Measurements from ENCODE around the gene AMMECR1. TPM values are rescaled to one million over a fixed set of nuclear protein-coding genes. Genes with fewer than 3 reads are reported as not detected.
"Not testable (repeated sequence)": the region's sequence is repeated elsewhere in the genome, so short reads cannot be mapped to it uniquely, and the experiment has no call there.

AMMECR1 gene
- 17.1 TPM for total RNA-seq (ENCODE audit: insufficient read depth, low replicate concordance)

GRCh38 chrX:110317820-110318663 is at the start of gene AMMECR1:
Gene AMMECR1, minus strand, starts transcription at chrX:110318085. Its CDS starts 14 bp downstream, at chrX:110318071.
- DNase-seq (ENCODE audit: low spot score) = peak; percentile 83

- no peak for DNase-seq (ENCODE audit: low spot score)
Observed at GRCh38 chrX:110363244-110363643, 45.4 kb upstream of the AMMECR1 start.

GRCh38 chrX:110359273-110359672 is 41.4 kb upstream of the AMMECR1 start:
- DNase-seq (ENCODE audit: low spot score) = no peak

GRCh38 chrX:110358548-110358947 is 40.7 kb upstream of the AMMECR1 start, which contains the start of gene RTL9:
Gene RTL9, plus strand, starts transcription at chrX:110358848. Its CDS starts 91,770 bp downstream, at chrX:110450618.
- no peak for DNase-seq (ENCODE audit: low spot score)

DNA sequence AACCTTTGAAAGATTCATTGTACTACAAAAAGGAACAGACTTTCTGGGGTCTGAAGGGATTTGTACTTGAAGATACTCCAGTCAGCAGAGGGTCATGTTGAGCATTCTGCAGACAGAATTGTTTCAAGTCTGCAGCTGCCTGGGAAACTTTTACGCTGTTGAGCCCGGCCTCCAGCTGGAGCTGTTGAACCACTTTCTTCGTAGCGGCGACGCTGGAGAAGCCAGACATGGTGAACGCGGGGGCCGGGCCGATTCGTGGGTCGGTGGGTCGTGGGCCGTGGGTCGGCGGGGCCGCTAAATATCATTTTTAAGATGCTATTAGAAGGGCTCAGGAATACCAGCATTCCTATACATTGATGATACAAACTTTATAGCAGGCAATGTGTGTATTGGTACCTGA is 28.8 kb upstream of the AMMECR1 start:
- DNase-seq (ENCODE audit: low spot score) = peak; percentile 6

- DNase-seq (ENCODE audit: low spot score) = no peak
Observed at GRCh38 chrX:110341189-110342035, 23.5 kb upstream of the AMMECR1 start.

- no peak for DNase-seq (ENCODE audit: low spot score)
Observed at GRCh38 chrX:110338935-110339334, 21.1 kb upstream of the AMMECR1 start.

DNA sequence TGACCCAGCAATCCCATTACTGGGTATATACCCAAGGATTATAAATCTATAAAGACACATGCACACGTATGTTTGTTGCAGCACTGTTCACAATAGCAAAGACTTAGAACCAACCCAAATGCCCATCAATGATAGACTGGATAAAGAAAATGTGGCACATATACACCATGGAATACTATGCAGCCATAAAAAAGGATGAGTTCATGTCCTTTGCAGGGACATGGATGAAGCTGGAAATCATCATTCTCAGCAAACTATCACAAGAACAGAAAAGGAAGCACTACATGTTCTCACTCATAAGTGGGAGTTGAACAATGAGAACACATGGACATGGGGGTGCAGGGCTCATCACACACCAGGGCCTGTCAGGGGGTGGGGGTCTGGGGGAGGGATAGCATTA is 15.6 kb upstream of the AMMECR1 start:
- DNase-seq (ENCODE audit: low spot score) = not testable (repeated sequence)

GRCh38 chrX:110331444-110332030 is 13.7 kb upstream of the AMMECR1 start:
- no peak for DNase-seq (ENCODE audit: low spot score)

DNA sequence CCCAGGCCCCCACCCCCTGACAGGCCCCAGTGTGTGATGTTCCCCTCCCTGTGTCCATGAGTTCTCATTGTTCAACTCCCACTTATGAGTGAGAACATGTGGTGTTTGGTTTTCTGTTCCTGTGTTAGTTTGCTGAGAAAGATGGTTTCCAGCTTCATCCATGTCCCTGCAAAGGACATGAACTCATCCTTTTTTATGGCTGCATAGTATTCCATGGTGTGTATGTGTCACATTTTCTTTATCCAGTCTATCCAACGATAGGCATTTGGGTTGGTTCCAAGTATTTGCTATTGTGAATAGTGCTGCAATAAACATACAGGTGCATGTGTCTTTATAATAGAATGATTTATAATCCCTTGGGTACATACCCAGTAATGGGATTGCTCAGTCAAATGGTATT is 10.7 kb upstream of the AMMECR1 start:
- not testable (repeated sequence) for DNase-seq (ENCODE audit: low spot score)

GRCh38 chrX:110327336-110327735 is 9.5 kb upstream of the AMMECR1 start:
- DNase-seq (ENCODE audit: low spot score) = no peak

DNA sequence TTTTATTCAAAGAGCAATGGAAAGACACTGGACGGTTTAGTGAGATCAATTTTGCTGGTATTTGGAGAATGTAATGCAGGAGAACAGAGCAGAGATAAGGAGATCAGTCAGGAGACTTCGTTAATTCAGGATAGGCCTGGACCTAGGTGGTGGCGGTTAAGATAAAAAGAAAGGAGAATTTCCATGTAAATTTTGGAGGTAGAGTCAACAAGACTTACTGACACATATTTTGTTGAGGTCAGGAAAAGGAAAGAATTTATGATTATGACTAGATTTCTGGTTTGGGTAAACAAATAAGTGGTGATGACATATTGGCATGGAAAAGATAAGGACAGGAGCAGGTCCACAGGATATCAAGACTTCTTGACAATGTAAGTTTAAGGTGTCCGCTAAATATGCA is 8.8 kb upstream of the AMMECR1 start:
- DNase-seq (ENCODE audit: low spot score) = no peak

GRCh38 chrX:110322603-110323002 is 4.7 kb upstream of the AMMECR1 start:
- no peak for DNase-seq (ENCODE audit: low spot score)

- DNase-seq (ENCODE audit: low spot score) = no peak
Observed at GRCh38 chrX:110321670-110322069, 3.8 kb upstream of the AMMECR1 start.

DNA sequence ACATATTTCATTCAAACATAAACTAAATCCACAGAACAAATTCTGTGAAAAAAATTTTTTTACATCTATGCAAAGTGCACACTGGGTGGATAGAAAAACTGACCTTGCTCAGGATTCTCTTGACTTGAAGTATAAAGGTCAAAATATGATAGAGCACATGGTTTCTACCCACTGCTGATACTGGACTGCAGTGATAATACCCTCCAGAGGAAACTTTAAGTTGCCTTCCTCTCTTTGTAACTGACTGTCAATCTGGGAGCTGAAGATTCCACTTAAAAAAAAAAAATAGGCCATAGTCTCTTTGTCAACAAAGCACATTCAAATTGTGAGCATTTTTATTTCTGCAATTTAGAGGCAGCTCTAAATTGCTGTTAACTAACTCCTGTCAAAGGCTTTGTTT is 3.2 kb upstream of the AMMECR1 start:
- no peak for DNase-seq (ENCODE audit: low spot score)

DNA sequence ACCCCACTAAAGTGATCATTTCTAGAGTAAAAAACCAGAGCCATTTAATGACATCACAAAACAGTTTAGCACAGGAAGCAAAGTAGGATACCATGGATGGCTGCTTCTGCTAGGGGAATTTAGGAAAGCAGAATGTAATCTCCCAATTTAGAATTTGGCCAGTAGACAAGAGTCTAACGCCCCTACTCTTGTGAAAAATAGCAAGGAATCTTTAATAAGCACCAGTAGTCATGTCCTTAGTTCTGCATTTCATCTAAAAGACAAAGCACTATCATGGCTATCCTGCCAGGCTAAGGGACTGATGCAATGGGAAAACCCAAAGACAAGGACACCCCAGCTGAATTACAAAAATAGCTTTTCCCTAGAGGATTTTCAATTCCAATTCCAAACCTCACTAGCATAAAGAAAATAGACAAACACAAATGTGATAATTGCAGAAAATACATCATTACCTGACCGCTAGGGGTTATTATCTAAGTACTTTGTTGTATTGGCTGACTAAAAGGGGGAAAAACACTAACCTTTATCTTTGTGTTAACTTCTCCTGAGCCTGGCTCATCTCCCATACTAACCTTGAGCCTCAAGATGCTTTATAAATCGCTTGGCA is 2.6 kb upstream of the AMMECR1 start:
- no peak for DNase-seq (ENCODE audit: low spot score)

DNA sequence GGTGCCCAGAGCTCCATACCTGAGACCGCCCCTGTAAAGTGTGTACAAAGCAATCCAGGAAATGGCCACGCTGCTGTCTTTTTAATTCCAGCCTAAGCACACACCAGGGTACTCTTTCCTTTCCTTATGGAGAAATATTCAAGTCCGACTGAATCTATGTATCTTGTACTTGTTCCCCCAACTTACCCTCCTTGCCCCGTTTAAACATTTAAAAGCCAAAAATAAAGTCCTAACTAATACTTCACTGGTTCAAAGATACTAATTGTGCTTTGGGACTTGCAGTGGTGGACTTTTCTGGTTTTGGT is 731 bp upstream of the AMMECR1 start:
- no peak for DNase-seq (ENCODE audit: low spot score)

DNA sequence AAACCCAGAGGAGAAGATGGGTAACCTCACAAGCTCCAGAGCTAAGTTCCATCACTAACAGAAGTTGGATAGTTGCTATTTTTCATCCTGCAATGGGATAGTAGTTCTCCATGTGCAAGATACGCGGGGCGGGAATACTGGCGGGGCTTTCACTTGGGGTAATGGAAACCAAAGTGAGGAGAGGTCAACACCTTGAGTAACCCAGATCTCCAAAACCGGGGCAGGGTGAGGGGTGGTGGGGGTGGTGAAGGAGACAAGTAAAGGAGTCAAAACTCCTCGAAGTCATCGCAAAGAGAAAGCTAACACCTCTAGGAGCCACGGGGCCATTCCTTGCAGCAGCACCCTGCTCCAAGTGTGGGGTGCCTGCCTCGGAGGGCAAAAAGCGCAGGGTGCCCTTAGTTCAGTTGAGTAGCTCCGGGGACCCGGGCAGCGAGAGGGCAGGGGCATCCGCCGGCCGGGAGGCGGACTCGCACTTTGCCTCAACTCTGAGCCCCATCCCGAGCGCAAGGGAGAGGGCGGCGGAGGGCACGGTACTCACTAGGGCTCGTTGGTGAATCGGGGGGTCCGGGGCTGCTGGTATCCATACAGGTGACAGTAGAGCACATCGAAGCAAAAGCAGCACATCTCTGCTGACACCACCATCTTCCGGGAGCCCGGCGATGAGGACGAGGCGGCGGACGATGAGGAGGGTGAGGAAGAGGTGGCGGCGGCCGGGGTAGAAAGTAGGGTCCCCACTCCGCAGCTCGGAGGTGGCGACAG is 645 bp downstream of the AMMECR1 start:
- DNase-seq (ENCODE audit: low spot score) = peak; percentile 13

DNA sequence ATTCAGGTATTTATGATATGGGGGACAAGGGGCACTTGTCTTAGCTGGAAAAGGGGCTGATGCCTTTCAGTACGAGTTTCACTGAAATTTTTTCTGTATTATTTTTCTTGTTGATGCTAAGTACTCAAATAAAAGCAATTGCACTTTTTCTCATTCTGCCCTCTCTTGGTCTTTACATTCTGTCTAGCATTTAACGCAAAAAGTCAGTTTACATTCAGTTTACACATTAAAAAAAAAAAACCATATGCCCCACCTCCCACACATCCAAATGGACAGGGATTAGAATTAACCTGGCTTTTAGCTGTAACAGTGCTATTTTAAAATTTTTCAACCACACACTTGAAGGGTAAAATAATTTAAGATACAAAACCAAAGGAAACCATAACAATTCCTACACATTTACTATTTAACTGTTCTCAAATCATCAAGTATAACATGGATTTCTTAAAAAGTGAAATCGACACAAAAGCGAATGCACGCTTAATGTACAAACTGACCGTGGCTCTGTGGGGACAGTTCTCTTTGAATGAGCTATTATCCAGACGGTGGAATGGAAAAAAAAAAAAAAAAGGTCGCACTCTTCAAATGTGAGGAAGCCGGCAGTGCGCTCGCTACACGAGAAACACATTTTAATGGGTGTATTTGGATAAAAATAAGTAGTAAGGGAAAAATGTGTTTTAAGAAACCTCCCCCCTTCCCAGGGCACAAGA is 1.4 kb downstream of the AMMECR1 start:
- peak; percentile 20 for DNase-seq (ENCODE audit: low spot score)

- no peak for DNase-seq (ENCODE audit: low spot score)
Observed at GRCh38 chrX:110315551-110315950, 2.3 kb downstream of the AMMECR1 start.

Data from umbilical cord (tissue), 2 donors.